ENCODE results near the gene P4HA2.
"Not testable (repeated sequence)": the region's sequence is repeated elsewhere in the genome, so short reads cannot be mapped to it uniquely, and the experiment has no call there.

P4HA2 gene

GRCh38 chr5:132193165-132193694, 34.4 kb downstream of the P4HA2 start:
- no peak for DNase-seq

- DNase-seq, result no peak
Observed at GRCh38 chr5:132190161-132190817, 37.4 kb downstream of the P4HA2 start.

- DNase-seq, result no peak
Observed at GRCh38 chr5:132184588-132184987, 43.1 kb downstream of the P4HA2 start.

GRCh38 chr5:132183723-132184122, 43.9 kb downstream of the P4HA2 start:
- DNase-seq, result no peak

- DNase-seq, result no peak
Observed at GRCh38 chr5:132182359-132183040, 45.2 kb downstream of the P4HA2 start.

- DNase-seq, result no peak
Observed at GRCh38 chr5:132181011-132181629, 46.5 kb downstream of the P4HA2 start.

- no peak for DNase-seq
Observed at GRCh38 chr5:132180134-132180745, 47.4 kb downstream of the P4HA2 start.

- no peak for DNase-seq
Observed at GRCh38 chr5:132179405-132179804, 48.2 kb downstream of the P4HA2 start.

- DNase-seq, result no peak
Observed at GRCh38 chr5:132177691-132178149, 49.9 kb downstream of the P4HA2 start.

GRCh38 chr5:132176987-132177386, 50.7 kb downstream of the P4HA2 start:
- DNase-seq, result no peak

- DNase-seq, result no peak
Observed at GRCh38 chr5:132176521-132176945, 51.1 kb downstream of the P4HA2 start.

GRCh38 chr5:132162945-132163344, 64.7 kb downstream of the P4HA2 start:
- no peak for DNase-seq

- DNase-seq, result not testable (repeated sequence)
Observed at GRCh38 chr5:132161574-132162326, 65.9 kb downstream of the P4HA2 start.

- DNase-seq, result no peak
Observed at GRCh38 chr5:132156413-132156812, 71.2 kb downstream of the P4HA2 start.

GRCh38 chr5:132150565-132150964, 77.1 kb downstream of the P4HA2 start:
- DNase-seq, result no peak

GRCh38 chr5:132147663-132148062, 80.0 kb downstream of the P4HA2 start:
- DNase-seq, result no peak

GRCh38 chr5:132145326-132145725, 82.3 kb downstream of the P4HA2 start:
- not testable (repeated sequence) for DNase-seq

- no peak for DNase-seq
Observed at GRCh38 chr5:132143148-132143547, 84.5 kb downstream of the P4HA2 start.

- no peak for DNase-seq
Observed at GRCh38 chr5:132142459-132142858, 85.2 kb downstream of the P4HA2 start.
